SK-N-SH treated with all-trans-retinoic acid at 6 μM for 48 hours (cell line): Measurements from ENCODE around the gene SNW1.
"Not testable (repeated sequence)": the region's sequence is repeated elsewhere in the genome, so short reads cannot be mapped to it uniquely, and the experiment has no call there.

ENCODE experiments used
- ATAC-seq: fragments of 200-7000 bp; cut with Tn5 transposase; 3 replicates; pipeline ENCODE4 v1.9.1; 2020; ENCODE audit warnings: mild to moderate bottlenecking, moderate library complexity
- ARNTL ChIP-seq: fragments of 450-650 bp; formaldehyde crosslinking; IDR thresholded peaks from 2 replicates; pipeline ENCODE4 v1.5.0; 2020; ENCODE audit warnings: low read depth, mild to moderate bottlenecking, moderate library complexity, borderline replicate concordance
- BACH2 ChIP-seq: fragments of 250-450 bp; sonication (Bioruptor Pico); IDR thresholded peaks from 2 replicates; pipeline ENCODE4 v1.9.0; 2021; ENCODE audit warnings: mild to moderate bottlenecking, borderline replicate concordance
- CSDC2 ChIP-seq: fragments of 250-450 bp; sonication (Bioruptor Pico); IDR thresholded peaks from 2 replicates; pipeline ENCODE4 v1.5.0; 2020; ENCODE audit warnings: mild to moderate bottlenecking, moderate library complexity
- CSRNP3 ChIP-seq: fragments of 250-450 bp; sonication (Bioruptor Pico); IDR thresholded peaks from 2 replicates; pipeline ENCODE4 v1.5.1; 2021; ENCODE audit warnings: mild to moderate bottlenecking, moderate library complexity
- ESRRG ChIP-seq: fragments of 250-450 bp; sonication (Bioruptor Pico); IDR thresholded peaks from 2 replicates; pipeline ENCODE4 v1.6.1; 2021; ENCODE audit warnings: mild to moderate bottlenecking
- GLIS3 ChIP-seq: fragments of 250-450 bp; sonication (Bioruptor Pico); IDR thresholded peaks from 2 replicates; pipeline ENCODE4 v1.5.0; 2020; ENCODE audit warnings: mild to moderate bottlenecking, moderate library complexity
- ISL1 ChIP-seq: fragments of 250-450 bp; sonication (Bioruptor Pico); IDR thresholded peaks from 2 replicates; pipeline ENCODE4 v2.1.2; 2022; ENCODE audit warnings: mild to moderate bottlenecking, moderate library complexity
- OSR1 ChIP-seq: fragments of 250-450 bp; sonication (Bioruptor Pico); IDR thresholded peaks from 2 replicates; pipeline ENCODE4 v1.8.0; 2022; ENCODE audit warnings: moderate library complexity, mild to moderate bottlenecking, inconsistent platforms
- PPARA ChIP-seq: fragments of 250-450 bp; sonication (Bioruptor Pico); IDR thresholded peaks from 2 replicates; pipeline ENCODE4 v1.5.0; 2020; ENCODE audit warnings: mild to moderate bottlenecking, borderline replicate concordance
- SNAI2 ChIP-seq: fragments of 250-450 bp; sonication (Bioruptor Pico); IDR thresholded peaks from 2 replicates; pipeline ENCODE4 v1.5.0; 2020; ENCODE audit warnings: mild to moderate bottlenecking, moderate library complexity
- TCF4 ChIP-seq: fragments of 250-450 bp; sonication (Bioruptor Pico); IDR thresholded peaks from 2 replicates; pipeline ENCODE4 v1.8.0; 2021; ENCODE audit warnings: mild to moderate bottlenecking, moderate library complexity, borderline replicate concordance
- TOX ChIP-seq: fragments of 250-450 bp; sonication (Bioruptor Pico); IDR thresholded peaks from 2 replicates; pipeline ENCODE4 v1.8.0; 2021; ENCODE audit warnings: mild to moderate bottlenecking, moderate library complexity, borderline replicate concordance
- ZC3H10 ChIP-seq: fragments of 250-450 bp; sonication (Bioruptor Pico); IDR thresholded peaks from 2 replicates; pipeline ENCODE4 v1.5.1; 2021; ENCODE audit warnings: mild to moderate bottlenecking, moderate library complexity
- ZFP3 ChIP-seq: fragments of 250-450 bp; sonication (Bioruptor Pico); IDR thresholded peaks from 2 replicates; pipeline ENCODE4 v1.5.0; 2020; ENCODE audit warnings: mild to moderate bottlenecking, moderate library complexity
- ZNF565 ChIP-seq: fragments of 450-650 bp; formaldehyde crosslinking; conservative IDR thresholded peaks from 2 replicates; pipeline ENCODE4 v1.5.0; 2020; ENCODE audit warnings: low read depth, mild to moderate bottlenecking, moderate library complexity
- ZNF70 ChIP-seq: fragments of 450-650 bp; formaldehyde crosslinking; IDR thresholded peaks from 2 replicates; pipeline ENCODE4 v1.5.0; 2020; ENCODE audit warnings: mild to moderate bottlenecking, moderate library complexity
- ZNF8 ChIP-seq: fragments of 450-650 bp; formaldehyde crosslinking; IDR thresholded peaks from 2 replicates; pipeline ENCODE4 v1.5.0; 2020; ENCODE audit warnings: mild to moderate bottlenecking, moderate library complexity
- TF ChIP-seq, protein P1 (sequence below): fragments of 250-450 bp; sonication (Bioruptor Pico); IDR thresholded peaks from 2 replicates; pipeline ENCODE4 v1.5.1; 2020; ENCODE audit warnings: low read depth, mild to moderate bottlenecking, moderate library complexity
- TF ChIP-seq, protein P2 (sequence below): fragments of 250-450 bp; sonication (Bioruptor Pico); IDR thresholded peaks from 2 replicates; pipeline ENCODE4 v1.5.0; 2020; ENCODE audit warnings: mild to moderate bottlenecking, moderate library complexity
- TF ChIP-seq, protein P3 (sequence below): fragments of 250-450 bp; sonication (Bioruptor Pico); IDR thresholded peaks from 2 replicates; pipeline ENCODE4 v1.8.0; 2020; ENCODE audit warnings: mild to moderate bottlenecking, moderate library complexity, borderline replicate concordance

The SNW1 gene

DNA sequence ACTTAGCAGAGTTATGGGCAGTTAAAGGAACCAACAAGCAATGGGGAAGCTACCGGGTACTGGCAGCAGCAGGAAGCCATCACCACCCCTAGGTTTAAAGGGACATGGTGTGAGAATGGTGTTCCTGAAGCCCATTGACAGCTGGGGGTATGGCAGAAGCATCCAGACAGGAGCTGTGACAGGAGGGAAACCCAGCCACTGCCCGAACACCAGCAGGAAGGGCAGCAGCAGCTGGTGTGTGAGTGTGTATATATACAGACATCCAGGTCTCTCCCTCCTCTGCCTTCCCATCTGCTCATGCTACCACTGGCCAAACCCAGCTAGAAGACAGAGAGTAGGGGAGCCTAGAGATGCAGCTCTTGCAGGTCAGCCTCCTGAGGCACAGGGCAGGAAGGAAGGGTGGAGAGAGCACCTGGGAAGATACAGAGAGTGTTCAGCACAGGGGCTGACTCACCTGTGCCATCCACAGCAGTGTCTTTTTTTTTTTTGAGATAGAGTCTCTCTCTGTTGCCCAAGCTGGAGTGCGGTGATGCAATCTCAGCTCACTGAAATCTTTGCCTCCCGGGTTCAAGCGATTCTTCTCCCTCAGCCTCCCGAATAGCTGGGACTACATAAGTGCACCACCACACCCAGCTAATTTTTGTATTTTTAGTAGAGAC, 29.7 kb upstream of the SNW1 start:
- TF ChIP-seq ESRRG (CRISPR knock-in tag), result no peak
- no peak for TF ChIP-seq ZNF8 (CRISPR knock-in tag)
- TF ChIP-seq ARNTL (CRISPR knock-in tag), result no peak
- TF ChIP-seq TOX (CRISPR knock-in tag), result no peak
- no peak for TF ChIP-seq ZNF565 (CRISPR knock-in tag)
- no peak for TF ChIP-seq ISL1 (CRISPR knock-in tag)
- no peak for TF ChIP-seq SNAI2 (CRISPR knock-in tag)
- TF ChIP-seq CSRNP3 (CRISPR knock-in tag), result no peak
- TF ChIP-seq TCF4 (CRISPR knock-in tag), result no peak
- no peak for TF ChIP-seq PPARA
- ATAC-seq, result no peak; the same call in 2 of the 3 replicates

- no peak for ATAC-seq
- no peak for TF ChIP-seq BACH2 (CRISPR knock-in tag)
Observed at GRCh38 chr14:77786148-77786547, 25.2 kb upstream of the SNW1 start.

- ATAC-seq, result no peak
- TF ChIP-seq TCF4 (CRISPR knock-in tag) (no peak), ZNF8 (CRISPR knock-in tag) (no peak), ESRRG (CRISPR knock-in tag) (no peak), ZNF565 (CRISPR knock-in tag) (no peak), CSDC2 (no peak), ISL1 (CRISPR knock-in tag) (no peak)
- TF ChIP-seq, protein P1, sequence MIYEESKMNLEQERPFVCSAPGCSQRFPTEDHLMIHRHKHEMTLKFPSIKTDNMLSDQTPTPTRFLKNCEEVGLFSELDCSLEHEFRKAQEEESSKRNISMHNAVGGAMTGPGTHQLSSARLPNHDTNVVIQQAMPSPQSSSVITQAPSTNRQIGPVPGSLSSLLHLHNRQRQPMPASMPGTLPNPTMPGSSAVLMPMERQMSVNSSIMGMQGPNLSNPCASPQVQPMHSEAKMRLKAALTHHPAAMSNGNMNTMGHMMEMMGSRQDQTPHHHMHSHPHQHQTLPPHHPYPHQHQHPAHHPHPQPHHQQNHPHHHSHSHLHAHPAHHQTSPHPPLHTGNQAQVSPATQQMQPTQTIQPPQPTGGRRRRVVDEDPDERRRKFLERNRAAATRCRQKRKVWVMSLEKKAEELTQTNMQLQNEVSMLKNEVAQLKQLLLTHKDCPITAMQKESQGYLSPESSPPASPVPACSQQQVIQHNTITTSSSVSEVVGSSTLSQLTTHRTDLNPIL (CRISPR knock-in tag), result no peak
- TF ChIP-seq, protein P2, sequence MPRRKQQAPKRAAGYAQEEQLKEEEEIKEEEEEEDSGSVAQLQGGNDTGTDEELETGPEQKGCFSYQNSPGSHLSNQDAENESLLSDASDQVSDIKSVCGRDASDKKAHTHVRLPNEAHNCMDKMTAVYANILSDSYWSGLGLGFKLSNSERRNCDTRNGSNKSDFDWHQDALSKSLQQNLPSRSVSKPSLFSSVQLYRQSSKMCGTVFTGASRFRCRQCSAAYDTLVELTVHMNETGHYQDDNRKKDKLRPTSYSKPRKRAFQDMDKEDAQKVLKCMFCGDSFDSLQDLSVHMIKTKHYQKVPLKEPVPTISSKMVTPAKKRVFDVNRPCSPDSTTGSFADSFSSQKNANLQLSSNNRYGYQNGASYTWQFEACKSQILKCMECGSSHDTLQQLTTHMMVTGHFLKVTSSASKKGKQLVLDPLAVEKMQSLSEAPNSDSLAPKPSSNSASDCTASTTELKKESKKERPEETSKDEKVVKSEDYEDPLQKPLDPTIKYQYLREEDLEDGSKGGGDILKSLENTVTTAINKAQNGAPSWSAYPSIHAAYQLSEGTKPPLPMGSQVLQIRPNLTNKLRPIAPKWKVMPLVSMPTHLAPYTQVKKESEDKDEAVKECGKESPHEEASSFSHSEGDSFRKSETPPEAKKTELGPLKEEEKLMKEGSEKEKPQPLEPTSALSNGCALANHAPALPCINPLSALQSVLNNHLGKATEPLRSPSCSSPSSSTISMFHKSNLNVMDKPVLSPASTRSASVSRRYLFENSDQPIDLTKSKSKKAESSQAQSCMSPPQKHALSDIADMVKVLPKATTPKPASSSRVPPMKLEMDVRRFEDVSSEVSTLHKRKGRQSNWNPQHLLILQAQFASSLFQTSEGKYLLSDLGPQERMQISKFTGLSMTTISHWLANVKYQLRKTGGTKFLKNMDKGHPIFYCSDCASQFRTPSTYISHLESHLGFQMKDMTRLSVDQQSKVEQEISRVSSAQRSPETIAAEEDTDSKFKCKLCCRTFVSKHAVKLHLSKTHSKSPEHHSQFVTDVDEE (CRISPR knock-in tag), result no peak
Observed at GRCh38 chr14:77782202-77782601, 21.2 kb upstream of the SNW1 start.

DNA sequence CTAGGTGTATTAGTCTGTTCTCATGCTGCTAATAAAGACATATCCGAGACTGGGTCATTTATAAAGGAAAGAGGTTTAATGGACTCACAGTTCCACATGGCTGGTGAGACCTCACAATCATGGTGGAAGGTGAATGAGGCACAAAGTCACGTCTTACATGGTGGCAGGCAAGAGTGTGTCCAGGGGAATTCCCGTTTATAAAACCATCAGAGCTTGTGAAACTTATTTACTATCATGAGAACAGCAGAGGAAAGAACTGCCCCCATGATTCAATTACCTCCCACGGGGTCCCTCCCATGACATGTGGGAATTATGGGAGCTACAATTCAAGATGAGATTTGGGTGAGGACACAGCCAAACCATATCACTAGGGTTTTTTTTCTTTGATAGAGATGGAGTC, 13.0 kb upstream of the SNW1 start:
- not testable (repeated sequence) for ATAC-seq

DNA sequence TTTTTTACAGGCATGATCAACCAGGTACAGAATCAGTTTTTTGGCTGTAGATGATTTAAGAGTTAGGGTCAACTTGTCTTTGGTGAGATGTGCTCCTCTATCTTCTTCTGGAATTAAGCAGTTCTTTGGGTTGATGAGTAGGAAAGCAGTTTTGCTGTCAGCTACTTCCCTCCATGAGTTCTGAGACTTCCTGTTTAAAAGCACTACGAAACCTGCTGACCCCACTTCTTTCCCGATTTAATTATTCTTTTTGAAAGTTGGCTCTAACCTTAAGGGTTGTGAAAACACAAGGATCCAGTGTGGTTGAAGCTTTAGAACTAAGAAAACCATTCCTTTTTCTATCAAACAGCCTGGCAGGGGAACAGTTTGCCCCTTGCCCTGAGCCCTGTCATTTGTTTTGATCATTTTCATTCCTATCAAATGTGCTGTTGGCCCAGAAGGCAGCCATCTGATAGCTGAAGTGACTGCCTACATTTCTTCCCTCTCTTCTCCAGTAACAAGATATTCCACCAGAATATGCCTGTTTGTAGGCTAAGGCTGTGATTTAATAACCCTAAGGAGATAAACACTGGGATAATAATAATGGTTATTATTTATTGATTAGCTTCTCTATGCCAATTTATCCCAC, 7.6 kb upstream of the SNW1 start:
- not testable (repeated sequence) for ATAC-seq

DNA sequence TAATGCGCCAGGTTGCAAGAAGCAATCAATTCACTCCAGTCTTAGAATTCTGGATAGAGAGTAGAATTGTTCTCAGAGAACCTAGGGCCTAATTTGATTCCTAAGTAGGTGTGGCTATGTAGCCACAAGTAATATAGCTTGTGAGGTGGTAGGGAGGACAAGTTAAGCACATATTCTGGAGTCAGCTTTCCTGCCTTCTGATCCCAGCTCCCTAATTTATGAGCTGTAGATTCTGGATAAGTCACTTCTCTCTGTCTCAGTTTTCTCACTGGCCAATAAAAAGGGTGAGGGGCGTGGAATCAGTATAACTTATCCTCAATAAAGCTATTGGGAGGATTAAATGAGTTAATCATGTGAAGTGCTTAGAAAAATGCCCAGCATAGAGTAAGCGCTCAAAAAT, 3.0 kb upstream of the SNW1 start:
- no peak for TF ChIP-seq ZFP3 (CRISPR knock-in tag)
- no peak for TF ChIP-seq ZC3H10
- no peak for TF ChIP-seq SNAI2 (CRISPR knock-in tag)
- no peak for TF ChIP-seq OSR1
- TF ChIP-seq ISL1 (CRISPR knock-in tag), result no peak
- no peak for TF ChIP-seq ZNF70
- no peak for TF ChIP-seq GLIS3 (CRISPR knock-in tag)
- no peak for TF ChIP-seq CSDC2
- TF ChIP-seq TOX (CRISPR knock-in tag), result no peak
- TF ChIP-seq BACH2 (CRISPR knock-in tag), result no peak
- TF ChIP-seq, protein P3, sequence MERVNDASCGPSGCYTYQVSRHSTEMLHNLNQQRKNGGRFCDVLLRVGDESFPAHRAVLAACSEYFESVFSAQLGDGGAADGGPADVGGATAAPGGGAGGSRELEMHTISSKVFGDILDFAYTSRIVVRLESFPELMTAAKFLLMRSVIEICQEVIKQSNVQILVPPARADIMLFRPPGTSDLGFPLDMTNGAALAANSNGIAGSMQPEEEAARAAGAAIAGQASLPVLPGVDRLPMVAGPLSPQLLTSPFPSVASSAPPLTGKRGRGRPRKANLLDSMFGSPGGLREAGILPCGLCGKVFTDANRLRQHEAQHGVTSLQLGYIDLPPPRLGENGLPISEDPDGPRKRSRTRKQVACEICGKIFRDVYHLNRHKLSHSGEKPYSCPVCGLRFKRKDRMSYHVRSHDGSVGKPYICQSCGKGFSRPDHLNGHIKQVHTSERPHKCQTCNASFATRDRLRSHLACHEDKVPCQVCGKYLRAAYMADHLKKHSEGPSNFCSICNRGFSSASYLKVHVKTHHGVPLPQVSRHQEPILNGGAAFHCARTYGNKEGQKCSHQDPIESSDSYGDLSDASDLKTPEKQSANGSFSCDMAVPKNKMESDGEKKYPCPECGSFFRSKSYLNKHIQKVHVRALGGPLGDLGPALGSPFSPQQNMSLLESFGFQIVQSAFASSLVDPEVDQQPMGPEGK (CRISPR knock-in tag), result no peak
- TF ChIP-seq, protein P2 (CRISPR knock-in tag), result no peak
- TF ChIP-seq, protein P1 (CRISPR knock-in tag), result no peak
- no peak for ATAC-seq
